Femur (tissue), 1 donor: ENCODE measurements around the gene HOXD11.

Experiments
- DNase-seq: peaks from one replicate; pipeline ENCODE4 v3.0.0-alpha.2; 2017

Gene HOXD11

DNA sequence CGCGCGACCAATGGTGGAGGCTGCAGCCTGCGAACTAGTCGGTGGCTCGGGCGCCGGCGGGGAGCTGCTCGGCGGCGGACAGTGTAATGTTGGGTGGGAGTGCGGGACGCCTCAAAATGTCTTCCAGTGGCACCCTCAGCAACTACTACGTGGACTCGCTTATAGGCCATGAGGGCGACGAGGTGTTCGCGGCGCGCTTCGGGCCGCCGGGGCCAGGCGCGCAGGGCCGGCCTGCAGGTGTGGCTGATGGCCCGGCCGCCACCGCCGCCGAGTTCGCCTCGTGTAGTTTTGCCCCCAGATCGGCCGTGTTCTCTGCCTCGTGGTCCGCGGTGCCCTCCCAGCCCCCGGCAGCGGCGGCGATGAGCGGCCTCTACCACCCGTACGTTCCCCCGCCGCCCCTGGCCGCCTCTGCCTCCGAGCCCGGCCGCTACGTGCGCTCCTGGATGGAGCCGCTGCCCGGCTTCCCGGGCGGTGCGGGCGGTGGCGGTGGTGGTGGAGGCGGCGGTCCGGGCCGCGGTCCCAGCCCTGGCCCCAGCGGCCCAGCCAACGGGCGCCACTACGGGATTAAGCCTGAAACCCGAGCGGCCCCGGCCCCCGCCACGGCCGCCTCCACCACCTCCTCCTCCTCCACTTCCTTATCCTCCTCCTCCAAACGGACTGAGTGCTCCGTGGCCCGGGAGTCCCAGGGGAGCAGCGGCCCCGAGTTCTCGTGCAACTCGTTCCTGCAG, 15.8 kb downstream of the HOXD11 start, which contains the start of gene HOXD9:
Gene HOXD9 (plus strand): TSS at position 37 of the 728 bp plus-strand sequence. CDS start 50 bp downstream, at position 87.
- peak; percentile 86 for DNase-seq

DNA sequence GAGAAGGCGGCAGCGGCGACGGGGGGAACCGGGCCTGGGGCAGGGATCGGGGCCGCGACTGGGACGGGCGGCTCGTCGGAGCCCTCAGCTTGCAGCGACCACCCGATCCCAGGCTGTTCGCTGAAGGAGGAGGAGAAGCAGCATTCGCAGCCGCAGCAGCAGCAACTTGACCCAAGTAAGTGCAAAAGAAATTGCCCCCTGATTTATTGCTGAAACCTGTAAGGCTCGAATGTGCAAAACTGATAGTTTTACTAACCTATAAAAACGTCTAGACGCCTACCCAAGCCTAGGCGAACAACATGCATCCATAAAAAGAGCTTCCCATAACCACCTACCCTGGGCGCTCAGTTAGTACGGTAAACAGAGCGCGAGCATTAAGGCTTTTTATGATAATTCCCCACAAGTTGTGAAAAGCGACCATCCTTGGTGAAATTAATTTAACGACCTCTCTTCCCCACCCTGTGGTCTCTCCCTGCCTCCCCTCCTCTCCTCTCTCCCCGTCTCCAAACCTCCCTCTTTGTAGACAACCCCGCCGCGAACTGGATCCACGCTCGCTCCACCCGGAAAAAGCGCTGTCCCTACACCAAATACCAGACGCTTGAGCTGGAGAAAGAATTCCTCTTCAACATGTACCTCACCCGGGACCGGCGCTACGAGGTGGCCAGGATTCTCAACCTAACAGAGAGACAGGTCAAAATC, 16.5 kb downstream of the HOXD11 start:
- DNase-seq: peak; percentile 28

DNA sequence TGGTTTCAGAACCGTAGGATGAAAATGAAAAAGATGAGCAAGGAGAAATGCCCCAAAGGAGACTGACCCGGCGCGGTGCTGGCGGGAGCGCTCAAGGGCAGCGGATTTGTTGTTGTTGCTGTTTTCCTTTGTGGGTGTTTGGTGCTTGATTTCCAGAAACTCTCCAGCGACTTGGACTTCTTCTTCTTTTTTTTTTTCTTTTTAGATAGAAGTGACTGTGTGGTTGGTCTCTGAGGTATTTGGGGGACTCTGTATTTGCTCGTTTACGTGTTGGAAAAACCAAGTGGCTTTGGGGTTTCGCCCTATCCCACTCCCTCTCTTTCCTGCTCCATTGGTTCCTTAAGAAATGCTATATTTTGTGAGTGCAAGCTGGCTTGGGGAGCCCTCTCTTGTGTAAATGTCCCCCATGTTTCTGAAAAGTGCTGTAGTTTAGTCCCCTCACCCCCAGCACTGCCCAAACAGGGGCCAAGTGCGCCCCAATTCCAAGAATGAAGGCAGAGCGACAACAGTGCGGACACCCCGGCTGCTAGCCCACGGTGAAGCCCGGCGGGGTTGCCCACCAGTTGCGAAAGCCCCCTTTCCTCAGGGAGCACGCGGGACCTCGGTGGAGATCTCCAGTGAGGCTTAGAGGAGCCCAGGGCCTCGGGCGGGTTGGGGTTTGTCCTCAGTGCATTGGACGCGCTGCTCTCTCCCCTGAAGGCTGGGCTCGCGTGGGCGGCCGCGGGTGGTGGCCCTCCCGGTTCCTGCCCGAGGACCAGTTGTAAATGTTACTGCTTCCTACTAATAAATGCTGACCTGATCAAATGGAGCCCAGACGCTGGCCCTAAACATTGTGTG, 17.2 kb downstream of the HOXD11 start:
- peak; percentile 19 for DNase-seq

- DNase-seq: no peak
Measured at GRCh38 chr2:176124947-176125771, 18.1 kb downstream of the HOXD11 start.

- no peak for DNase-seq
Measured at GRCh38 chr2:176125772-176126054, 18.6 kb downstream of the HOXD11 start.

DNA sequence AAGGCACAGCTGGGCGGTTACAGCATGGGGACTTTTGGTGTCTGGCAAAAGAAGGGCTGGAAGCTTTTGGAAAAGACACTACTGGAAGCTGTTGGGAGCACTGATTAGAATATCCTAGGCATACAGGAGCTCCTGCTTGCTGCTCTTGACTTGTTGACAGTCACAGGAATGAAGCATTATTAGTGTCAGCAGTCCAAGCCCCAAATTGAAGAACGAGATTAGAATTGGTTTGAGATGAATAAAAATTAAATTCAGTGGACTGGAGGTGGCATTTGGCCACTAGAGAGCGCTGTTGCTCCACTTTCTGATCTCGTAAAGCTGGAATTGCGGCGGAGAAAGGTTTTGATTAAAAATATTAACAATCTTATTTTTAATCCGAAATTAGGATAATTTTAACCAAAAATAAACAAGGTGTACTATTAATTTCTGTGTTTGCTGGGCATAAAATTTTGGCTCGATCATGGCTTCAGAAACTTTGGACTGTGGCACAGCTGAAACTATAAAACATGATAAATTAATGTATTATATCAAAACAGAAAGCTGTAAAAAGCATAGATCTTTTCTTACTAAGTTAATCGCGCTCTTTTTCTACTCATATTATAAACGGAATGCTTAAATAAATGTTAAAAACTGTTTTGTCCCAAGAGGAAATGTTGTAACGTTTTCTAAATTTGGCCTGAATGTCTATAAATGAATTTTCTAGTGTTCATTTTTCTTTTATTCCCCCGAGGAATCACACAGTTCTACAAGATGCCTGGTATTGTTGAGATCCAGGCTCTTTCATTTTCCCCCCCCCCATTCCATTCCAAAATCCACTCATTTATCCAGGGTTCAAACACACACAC, 20.1 kb downstream of the HOXD11 start:
- DNase-seq: peak; percentile 84

DNA sequence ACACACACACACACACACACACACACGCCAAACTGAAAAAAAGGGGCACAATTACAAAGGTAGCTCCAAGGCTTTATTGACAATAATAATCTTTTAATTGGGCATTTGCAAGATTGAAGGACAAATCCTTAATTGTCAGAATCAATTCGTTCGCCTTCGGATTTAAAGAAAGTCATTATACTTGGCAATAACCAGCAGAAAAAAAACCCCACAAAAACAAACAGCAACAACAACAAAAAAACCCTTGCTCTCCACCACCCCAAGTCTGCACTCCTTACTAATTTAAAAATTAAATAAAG, 20.6 kb downstream of the HOXD11 start:
- DNase-seq: no peak

DNA sequence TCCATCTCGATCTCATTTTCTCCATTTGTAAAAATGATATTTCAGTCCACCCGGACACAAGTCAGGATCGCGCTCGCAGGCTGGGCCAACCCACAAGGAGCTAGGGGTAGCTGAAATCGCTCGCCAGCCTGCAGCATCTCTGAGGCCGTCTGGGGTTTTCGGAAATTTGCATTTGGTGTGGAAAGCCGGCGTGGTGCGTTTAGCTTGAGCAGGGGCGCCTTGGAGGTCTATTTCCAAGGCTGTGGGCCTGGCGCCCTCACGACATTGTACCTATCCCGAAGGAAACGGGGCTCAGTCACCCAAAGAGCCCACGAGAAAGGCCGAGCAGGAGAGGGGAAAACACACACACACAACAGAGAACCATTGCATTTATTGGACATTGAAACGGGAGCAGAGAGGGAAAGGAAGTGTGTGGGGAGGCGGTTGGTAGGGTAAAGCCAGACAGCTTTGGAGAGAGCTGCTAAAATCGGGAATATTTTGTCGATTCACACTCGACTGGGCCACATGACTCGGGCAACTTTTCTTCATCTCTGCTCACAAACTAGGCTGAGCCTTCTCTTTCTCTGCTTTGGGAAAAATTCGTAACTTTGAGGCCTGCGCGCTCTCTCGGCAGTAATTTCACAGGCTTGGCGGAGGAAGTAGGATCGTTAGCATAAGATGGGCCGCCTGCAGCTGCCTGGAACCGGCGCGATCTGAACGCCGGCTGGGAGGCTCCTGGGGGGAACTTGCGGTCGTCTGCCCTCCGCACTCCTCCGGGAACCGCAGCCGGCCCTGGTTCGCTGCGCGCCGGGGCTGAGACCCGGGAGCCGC, 21.3 kb downstream of the HOXD11 start:
- peak; percentile 73 for DNase-seq

DNA sequence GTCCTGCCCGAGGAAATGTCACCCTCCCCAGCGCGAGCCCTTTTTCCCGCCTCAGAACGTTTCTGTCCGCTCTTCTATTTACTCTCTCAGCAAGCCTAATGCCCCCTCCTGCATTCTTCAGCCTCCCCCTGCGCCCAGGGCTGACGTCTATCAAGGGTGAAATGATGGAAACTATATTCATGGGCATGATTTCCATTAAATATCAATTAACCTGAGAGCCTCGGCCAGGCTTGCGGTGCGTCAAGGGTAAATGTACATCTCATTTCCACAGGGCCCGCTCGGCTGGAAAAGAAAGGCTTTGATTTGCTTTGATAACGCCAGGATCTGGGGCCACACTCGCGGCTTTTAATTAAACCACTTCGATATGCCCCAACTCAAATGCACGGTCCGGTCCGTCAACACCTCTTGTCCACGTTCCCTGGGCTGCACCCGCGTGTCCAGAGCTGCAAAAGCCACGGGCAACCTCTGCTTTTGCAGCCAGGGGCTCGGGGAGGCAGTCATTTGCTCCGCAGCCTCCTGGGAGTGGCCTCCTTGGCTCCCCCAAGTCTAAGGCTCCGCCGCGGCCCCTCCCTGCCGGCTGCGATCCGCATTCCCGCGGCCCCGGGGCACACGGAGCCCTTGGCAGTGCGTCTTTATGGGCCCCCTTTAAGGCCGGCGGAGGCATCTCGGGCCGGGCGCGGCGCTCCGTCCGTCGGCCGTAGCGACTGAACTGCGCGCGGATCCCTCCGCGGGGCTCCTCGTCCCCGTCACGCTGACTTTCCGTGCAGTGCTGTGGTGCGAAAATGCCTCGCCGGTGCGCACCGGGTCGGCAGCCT, 22.1 kb downstream of the HOXD11 start, which contains the start of gene HOXD8:
Gene HOXD8 (plus strand): TSS at position 724 of the 815 bp plus-strand sequence. CDS start 662 bp downstream, outside the sequence.
- peak; percentile 88 for DNase-seq

- no peak for DNase-seq
Measured at GRCh38 chr2:176129813-176130146, 22.7 kb downstream of the HOXD11 start.

DNA sequence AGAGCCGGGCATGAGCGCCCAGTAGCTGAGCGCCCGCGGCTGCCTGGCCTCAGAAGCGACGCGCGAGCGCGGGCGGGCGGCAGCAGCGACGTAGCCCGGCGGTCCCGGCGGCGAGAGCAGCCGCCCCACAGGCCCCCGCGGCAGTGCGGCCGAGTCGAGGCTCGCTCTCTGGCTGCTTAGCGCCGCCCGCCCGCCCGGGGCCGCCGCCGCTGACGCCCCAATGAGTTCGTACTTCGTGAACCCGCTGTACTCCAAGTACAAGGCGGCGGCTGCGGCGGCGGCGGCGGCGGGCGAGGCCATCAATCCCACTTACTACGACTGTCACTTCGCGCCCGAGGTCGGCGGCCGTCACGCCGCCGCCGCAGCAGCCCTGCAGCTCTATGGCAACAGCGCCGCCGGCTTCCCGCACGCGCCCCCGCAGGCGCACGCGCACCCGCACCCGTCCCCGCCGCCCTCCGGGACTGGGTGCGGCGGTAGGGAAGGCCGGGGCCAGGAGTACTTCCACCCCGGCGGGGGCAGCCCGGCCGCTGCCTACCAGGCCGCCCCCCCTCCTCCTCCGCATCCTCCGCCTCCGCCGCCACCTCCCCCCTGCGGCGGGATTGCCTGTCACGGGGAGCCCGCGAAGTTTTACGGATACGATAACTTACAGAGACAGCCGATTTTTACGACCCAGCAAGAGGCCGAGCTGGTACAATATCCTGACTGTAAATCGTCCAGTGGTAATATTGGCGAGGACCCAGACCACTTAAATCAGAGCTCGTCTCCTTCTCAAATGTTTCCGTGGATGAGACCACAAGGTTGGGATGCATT, 23.3 kb downstream of the HOXD11 start:
- DNase-seq: peak; percentile 77

- no peak for DNase-seq
Measured at GRCh38 chr2:176130957-176131847, 24.1 kb downstream of the HOXD11 start.

- no peak for DNase-seq
Measured at GRCh38 chr2:176131848-176132158, 24.7 kb downstream of the HOXD11 start.

- no peak for DNase-seq
Measured at GRCh38 chr2:176132205-176133171, 25.4 kb downstream of the HOXD11 start.

DNA sequence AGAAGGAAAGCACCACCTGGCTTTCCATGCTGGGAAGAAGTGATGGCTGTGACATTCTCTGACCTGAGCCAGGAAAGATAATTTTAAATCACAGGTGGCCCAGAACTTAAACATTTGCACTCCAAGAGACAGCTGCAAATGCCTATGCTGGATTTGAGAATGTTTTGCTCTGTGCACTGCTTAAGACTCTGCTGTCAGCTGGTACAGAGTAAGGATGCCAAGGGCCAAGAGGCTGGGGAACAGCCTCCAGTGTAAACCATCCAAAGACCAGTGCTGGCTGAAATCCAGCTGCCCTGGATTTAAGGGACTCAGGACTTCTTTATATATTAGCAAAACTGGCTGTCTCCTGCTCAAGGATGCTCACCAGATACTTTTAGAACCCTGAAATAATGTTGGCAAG, 26.3 kb downstream of the HOXD11 start:
- DNase-seq: no peak

- DNase-seq: no peak
Measured at GRCh38 chr2:176134035-176134434, 27.0 kb downstream of the HOXD11 start.

GRCh38 chr2:176135035-176135440, 28.0 kb downstream of the HOXD11 start:
- no peak for DNase-seq
